PFSK-1 (cell line): ENCODE data around the gene VAV3.

ENCODE experiments used
- FOXP2 ChIP-seq: optimal IDR thresholded peaks from 2 replicates; pipeline ENCODE3; 2011; ENCODE audit warnings: borderline replicate concordance, control low read depth, inconsistent platforms; ENCODE audit not compliant: insufficient read depth; ENCODE audit errors: extremely low read length, extremely low read depth
- POLR2AphosphoS5 ChIP-seq: IDR thresholded peaks from 2 replicates; pipeline ENCODE4 v1.6.1; 2012; ENCODE audit warnings: low read depth, mild to moderate bottlenecking, control low read depth, low read length, moderate library complexity
- REST ChIP-seq, 2 experiments: IDR thresholded peaks; 2 replicates each; pipeline versions ENCODE4 v1.6.1 to v1.8.0; 2011 to 2012; ENCODE audit warnings: low read depth in 2 of 2, low read length in 2 of 2, control low read depth in 1 of 2, inconsistent platforms in 1 of 2, mild to moderate bottlenecking in 1 of 2, moderate library complexity in 1 of 2; ENCODE audit not compliant: insufficient read depth in 1 of 2
- SIN3A ChIP-seq: IDR thresholded peaks from 2 replicates; pipeline ENCODE4 v1.6.1; 2012; ENCODE audit warnings: mild to moderate bottlenecking, low read length, moderate library complexity, borderline replicate concordance; ENCODE audit not compliant: insufficient read depth
- TAF1 ChIP-seq: IDR thresholded peaks from 2 replicates; pipeline ENCODE4 v1.6.1; 2012; ENCODE audit warnings: low read length, control low read depth, borderline replicate concordance; ENCODE audit not compliant: insufficient read depth

VAV3 gene

GRCh38 chr1:107820801-107821200 is 144.2 kb downstream of the VAV3 start:
- TF ChIP-seq FOXP2: no peak

GRCh38 chr1:107817935-107818334 is 147.0 kb downstream of the VAV3 start:
- TF ChIP-seq SIN3A (peak; percentile 33; the same call in 1 of the 2 replicates), TAF1 (no peak), REST (IDR thresholded peaks at IDR 0.05; ENCODE audit: insufficient read depth in 1 of 2, low read depth in 2 of 2, low read length in 2 of 2) (no peak)

GRCh38 chr1:107817206-107817605 is 147.8 kb downstream of the VAV3 start:
- no peak for TF ChIP-seq TAF1
- TF ChIP-seq POLR2AphosphoS5: no peak
- TF ChIP-seq SIN3A: no peak
- no peak for TF ChIP-seq FOXP2
- no peak for TF ChIP-seq REST (IDR thresholded peaks at IDR 0.05; ENCODE audit: insufficient read depth in 1 of 2, low read depth in 2 of 2, low read length in 2 of 2)

- TF ChIP-seq POLR2AphosphoS5 (no peak), FOXP2 (no peak), REST (IDR thresholded peaks at IDR 0.05; ENCODE audit: insufficient read depth in 1 of 2, low read depth in 2 of 2, low read length in 2 of 2) (no peak), SIN3A (no peak), TAF1 (no peak)
Measured at GRCh38 chr1:107810291-107810951, 154.6 kb downstream of the VAV3 start.

- TF ChIP-seq POLR2AphosphoS5 (no peak), SIN3A (no peak), FOXP2 (no peak), REST (IDR thresholded peaks at IDR 0.05; ENCODE audit: insufficient read depth in 1 of 2, low read depth in 2 of 2, low read length in 2 of 2) (no peak), TAF1 (no peak)
Measured at GRCh38 chr1:107807855-107808254, 157.1 kb downstream of the VAV3 start.
